ENCODE results near the gene AHCYL2.

Gene AHCYL2

DNA sequence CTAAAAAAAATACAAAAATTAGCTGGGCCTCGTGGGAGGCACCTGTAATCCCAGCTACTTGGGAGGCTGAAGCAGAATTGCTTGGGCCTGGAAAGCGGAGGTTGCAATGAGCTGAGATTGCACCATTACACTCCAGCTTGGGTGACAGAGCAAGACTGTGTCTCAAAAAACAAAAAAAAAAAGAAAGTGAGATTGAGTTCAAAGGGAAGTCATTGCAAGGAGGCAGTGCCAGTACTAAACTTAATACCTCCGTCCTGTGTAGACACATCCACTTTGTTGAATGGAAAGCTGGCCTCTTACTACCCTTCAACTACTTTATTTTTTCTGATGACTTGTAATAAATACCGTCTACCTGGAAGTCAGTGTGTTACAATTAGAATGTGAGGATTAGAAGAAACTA lies 31.0 kb downstream of the AHCYL2 start:
- no peak overlapping the region for H3K4me2 ChIP-seq (ENCODE audit: low read length)

DNA sequence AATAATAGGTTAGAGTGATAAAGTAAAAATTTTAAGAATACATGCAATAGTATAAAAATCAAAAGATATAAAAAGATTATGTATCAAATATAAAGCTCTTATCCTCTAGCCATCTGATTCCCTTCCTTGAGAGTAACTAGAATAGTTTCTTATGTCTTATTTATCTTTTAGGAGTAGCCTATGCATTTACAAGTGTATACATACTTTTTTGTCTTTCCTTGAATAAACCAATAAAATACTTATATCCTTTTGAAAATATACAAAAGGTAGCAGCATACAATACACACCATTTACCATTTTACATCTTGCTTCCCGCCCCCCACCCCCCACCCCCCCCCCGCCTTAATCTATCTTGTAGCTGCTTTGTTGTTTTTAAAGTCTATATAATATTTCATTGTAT lies 31.4 kb downstream of the AHCYL2 start:
- no peaks in the 10 kb centered on the region for H4K20me1 ChIP-seq (ENCODE audit: control insufficient read depth, insufficient read depth, low read depth, low read length)
- H3K4me3 ChIP-seq (ENCODE audit: low read length): no peak overlapping the region
- no peak overlapping the region for H3K27ac ChIP-seq (ENCODE audit: low read depth, low read length)
- H3K79me2 ChIP-seq (ENCODE audit: control insufficient read depth, low read length): peaks cover 7% of the 10 kb centered on the region
- H3F3A ChIP-seq (ENCODE audit: control insufficient read depth, insufficient read depth): no peaks in the 10 kb centered on the region
- H3K9me3 ChIP-seq (ENCODE audit: control insufficient read depth, insufficient read depth, low read length): no peaks in the 10 kb centered on the region
- H3K27me3 ChIP-seq (ENCODE audit: control insufficient read depth, low read length): no peaks in the 10 kb centered on the region
- H3K4me2 ChIP-seq (ENCODE audit: low read length): no peak overlapping the region
- no peaks in the 10 kb centered on the region for H3K9me2 ChIP-seq (replicated peaks; ENCODE audit: control insufficient read depth, low read length)
- H3K4me1 ChIP-seq (ENCODE audit: control insufficient read depth, low read length): peaks cover 11% of the 10 kb centered on the region
- no peaks in the 10 kb centered on the region for H3K36me3 ChIP-seq (ENCODE audit: control insufficient read depth, low read length)
- TF ChIP-seq, protein P1, sequence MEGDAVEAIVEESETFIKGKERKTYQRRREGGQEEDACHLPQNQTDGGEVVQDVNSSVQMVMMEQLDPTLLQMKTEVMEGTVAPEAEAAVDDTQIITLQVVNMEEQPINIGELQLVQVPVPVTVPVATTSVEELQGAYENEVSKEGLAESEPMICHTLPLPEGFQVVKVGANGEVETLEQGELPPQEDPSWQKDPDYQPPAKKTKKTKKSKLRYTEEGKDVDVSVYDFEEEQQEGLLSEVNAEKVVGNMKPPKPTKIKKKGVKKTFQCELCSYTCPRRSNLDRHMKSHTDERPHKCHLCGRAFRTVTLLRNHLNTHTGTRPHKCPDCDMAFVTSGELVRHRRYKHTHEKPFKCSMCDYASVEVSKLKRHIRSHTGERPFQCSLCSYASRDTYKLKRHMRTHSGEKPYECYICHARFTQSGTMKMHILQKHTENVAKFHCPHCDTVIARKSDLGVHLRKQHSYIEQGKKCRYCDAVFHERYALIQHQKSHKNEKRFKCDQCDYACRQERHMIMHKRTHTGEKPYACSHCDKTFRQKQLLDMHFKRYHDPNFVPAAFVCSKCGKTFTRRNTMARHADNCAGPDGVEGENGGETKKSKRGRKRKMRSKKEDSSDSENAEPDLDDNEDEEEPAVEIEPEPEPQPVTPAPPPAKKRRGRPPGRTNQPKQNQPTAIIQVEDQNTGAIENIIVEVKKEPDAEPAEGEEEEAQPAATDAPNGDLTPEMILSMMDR (IDR thresholded peaks at IDR 0.05; ENCODE audit: low read depth, low read length, poor library complexity, severe bottlenecking): no peak
- no peak for TF ChIP-seq EZH2phosphoT487 (IDR thresholded peaks at IDR 0.05; ENCODE audit: borderline replicate concordance, low read length)

More for the DNA sequence above, 31.0 kb downstream of the AHCYL2 start:
- H3K9me2 ChIP-seq (replicated peaks; ENCODE audit: control insufficient read depth, low read length): no peaks in the 10 kb centered on the region
- H3K4me1 ChIP-seq (ENCODE audit: control insufficient read depth, low read length): peaks cover 11% of the 10 kb centered on the region
- no peaks in the 10 kb centered on the region for H3F3A ChIP-seq (ENCODE audit: control insufficient read depth, insufficient read depth)
- H3K9me3 ChIP-seq (ENCODE audit: control insufficient read depth, insufficient read depth, low read length): no peaks in the 10 kb centered on the region
- H3K27ac ChIP-seq (ENCODE audit: low read depth, low read length): no peak overlapping the region
- no peaks in the 10 kb centered on the region for H3K36me3 ChIP-seq (ENCODE audit: control insufficient read depth, low read length)
- H3K27me3 ChIP-seq (ENCODE audit: control insufficient read depth, low read length): no peaks in the 10 kb centered on the region
- H3K79me2 ChIP-seq (ENCODE audit: control insufficient read depth, low read length): peaks cover 7% of the 10 kb centered on the region
- H3K4me3 ChIP-seq (ENCODE audit: low read length): no peak overlapping the region
- H4K20me1 ChIP-seq (ENCODE audit: control insufficient read depth, insufficient read depth, low read depth, low read length): no peaks in the 10 kb centered on the region
- TF ChIP-seq, protein P1 (IDR thresholded peaks at IDR 0.05; ENCODE audit: low read depth, low read length, poor library complexity, severe bottlenecking): no peak
- no peak for TF ChIP-seq EZH2phosphoT487 (IDR thresholded peaks at IDR 0.05; ENCODE audit: borderline replicate concordance, low read length)

DNA sequence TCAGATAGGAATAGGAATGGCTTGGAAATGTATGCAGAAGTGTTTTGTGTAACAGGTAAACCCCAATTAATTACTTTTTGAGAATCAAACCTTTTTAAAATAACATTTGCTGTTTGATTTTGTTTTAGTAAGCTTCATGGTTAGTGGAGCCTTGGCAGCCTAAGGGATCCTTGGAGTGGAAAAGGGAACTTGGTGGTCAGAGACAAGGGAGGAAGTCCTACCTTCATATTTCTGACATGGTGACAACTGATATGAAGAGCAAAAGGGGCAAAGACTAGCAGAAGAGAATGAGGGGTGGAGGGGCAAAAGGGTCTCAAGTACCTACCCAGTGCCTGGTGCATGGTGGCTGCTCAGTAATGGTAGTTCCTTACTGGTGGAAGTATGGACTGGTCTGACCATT lies 32.3 kb downstream of the AHCYL2 start:
- Histone ChIP-seq H3K36me3 (ENCODE audit: control insufficient read depth, low read length) (no peaks in the 10 kb centered on the region), H3K27ac (ENCODE audit: low read depth, low read length) (no peak overlapping the region), H3K4me1 (ENCODE audit: control insufficient read depth, low read length) (peaks cover 11% of the 10 kb centered on the region), H3K79me2 (ENCODE audit: control insufficient read depth, low read length) (peaks cover 2% of the 10 kb centered on the region), H3F3A (ENCODE audit: control insufficient read depth, insufficient read depth) (no peaks in the 10 kb centered on the region), H3K9me2 (replicated peaks; ENCODE audit: control insufficient read depth, low read length) (no peaks in the 10 kb centered on the region), H3K9me3 (ENCODE audit: control insufficient read depth, insufficient read depth, low read length) (no peaks in the 10 kb centered on the region), H3K27me3 (ENCODE audit: control insufficient read depth, low read length) (no peaks in the 10 kb centered on the region), H3K4me2 (ENCODE audit: low read length) (no peak overlapping the region), H4K20me1 (ENCODE audit: control insufficient read depth, insufficient read depth, low read depth, low read length) (no peaks in the 10 kb centered on the region), H3K4me3 (ENCODE audit: low read length) (no peak overlapping the region)
- no peak for TF ChIP-seq EZH2phosphoT487 (IDR thresholded peaks at IDR 0.05; ENCODE audit: borderline replicate concordance, low read length)
- TF ChIP-seq, protein P1 (IDR thresholded peaks at IDR 0.05; ENCODE audit: low read depth, low read length, poor library complexity, severe bottlenecking): no peak
